Measurements from ENCODE around the gene SGIP1. TPM values are rescaled to one million over a fixed set of nuclear protein-coding genes. Genes with fewer than 3 reads are reported as not detected.

Gene SGIP1
- total RNA-seq, 1 donor from 2014 or later = 9.2 TPM

- DNase-seq (ENCODE audit: low read depth) = no peak
Measured at GRCh38 chr1:66605419-66605997, 71.6 kb downstream of the SGIP1 start.

GRCh38 chr1:66606362-66607065 is 72.6 kb downstream of the SGIP1 start:
- DNase-seq (ENCODE audit: low read depth) = no peak

- DNase-seq (ENCODE audit: low read depth) = no peak
Measured at GRCh38 chr1:66607458-66607857, 73.5 kb downstream of the SGIP1 start.

- no peak for DNase-seq (ENCODE audit: low read depth)
Measured at GRCh38 chr1:66613187-66613586, 79.2 kb downstream of the SGIP1 start.

GRCh38 chr1:66617362-66618184 is 83.6 kb downstream of the SGIP1 start:
- DNase-seq (ENCODE audit: low read depth) = no peak

GRCh38 chr1:66618390-66618789 is 84.4 kb downstream of the SGIP1 start:
- no peak for DNase-seq (ENCODE audit: low read depth)

- DNase-seq (ENCODE audit: low read depth) = peak; percentile 19
Measured at GRCh38 chr1:66623812-66624211, 89.9 kb downstream of the SGIP1 start.

- peak; percentile 57 for DNase-seq (ENCODE audit: low read depth)
Measured at GRCh38 chr1:66624412-66625060, 90.6 kb downstream of the SGIP1 start.

GRCh38 chr1:66626261-66626660 is 92.3 kb downstream of the SGIP1 start:
- no peak for DNase-seq (ENCODE audit: low read depth)

GRCh38 chr1:66628926-66629325 is 95.0 kb downstream of the SGIP1 start:
- no peak for DNase-seq (ENCODE audit: low read depth)

GRCh38 chr1:66633159-66633558 is 99.2 kb downstream of the SGIP1 start:
- DNase-seq (ENCODE audit: low read depth) = no peak

- peak; percentile 51 for DNase-seq (ENCODE audit: low read depth)
Measured at GRCh38 chr1:66637146-66637545, 103.2 kb downstream of the SGIP1 start.

- DNase-seq (ENCODE audit: low read depth) = no peak
Measured at GRCh38 chr1:66641891-66642473, 108.0 kb downstream of the SGIP1 start.

- DNase-seq (ENCODE audit: low read depth) = no peak
Measured at GRCh38 chr1:66642992-66643391, 109.0 kb downstream of the SGIP1 start.

- DNase-seq (ENCODE audit: low read depth) = no peak
Measured at GRCh38 chr1:66644331-66644730, 110.4 kb downstream of the SGIP1 start.

GRCh38 chr1:66648901-66649595 is 115.1 kb downstream of the SGIP1 start:
- DNase-seq (ENCODE audit: low read depth) = peak; percentile 80

GRCh38 chr1:66652556-66652955 is 118.6 kb downstream of the SGIP1 start:
- DNase-seq (ENCODE audit: low read depth) = peak; percentile 45

- DNase-seq (ENCODE audit: low read depth) = no peak
Measured at GRCh38 chr1:66654643-66655042, 120.7 kb downstream of the SGIP1 start.

- no peak for DNase-seq (ENCODE audit: low read depth)
Measured at GRCh38 chr1:66671455-66671854, 137.5 kb downstream of the SGIP1 start.

- DNase-seq (ENCODE audit: low read depth) = peak; percentile 98
Measured at GRCh38 chr1:66676613-66677298, 142.8 kb downstream of the SGIP1 start.

- DNase-seq (ENCODE audit: low read depth) = no peak
Measured at GRCh38 chr1:66678146-66678545, 144.2 kb downstream of the SGIP1 start.

Measured in renal cortical epithelial cell (primary cell).